Endothelial cell of umbilical vein (primary cell): ENCODE results near the gene MAP3K14. TPM values are rescaled to one million over a fixed set of nuclear protein-coding genes. Genes with fewer than 3 reads are reported as not detected.

Experiments
- BruUV-seq: library from RNA; stranded (reverse); fragments of 400-500 nt; replicated peaks from 2 replicates; lab custom pipeline; 2021; lab: Mats Ljungman, UMichigan
- CTCF ChIA-PET: fragments of 300-600, 350-600 bp; sonication (Branson Sonifier 250); formaldehyde crosslinking; loops from one replicate; lab custom pipeline; 2021; ENCODE audit warnings: antibody characterized with exemption, inconsistent platforms; lab: Charles Lee
- POLR2A ChIA-PET: fragments of 300-600, 350-600 bp; sonication (Branson Sonifier 250); formaldehyde crosslinking; loops from one replicate; lab custom pipeline; 2021; ENCODE audit warnings: antibody characterized with exemption, inconsistent platforms; lab: Charles Lee
- DNase-seq: peaks from one replicate; pipeline ENCODE4 v3.0.0-alpha.2; 2011; ENCODE audit warnings: low read depth, low spot score
- FAIRE-seq: peaks from 2 replicates; lab custom pipeline; 2011; peaks lifted over from hg19 to GRCh38; lab: Jason Lieb, UNC
- H2AFZ ChIP-seq: 2 replicates; pipeline ENCODE4 v1.6.0; 2012; ENCODE audit warnings: low read depth, low read length, control low read depth, inconsistent platforms
- H3K27ac ChIP-seq: 2 replicates; pipeline ENCODE4 v1.5.1; 2011; ENCODE audit warnings: low read depth, mild to moderate bottlenecking, control low read depth, low read length, moderate library complexity; ENCODE audit not compliant: insufficient read depth
- H3K27me3 ChIP-seq, 2 experiments: 2 replicates each; pipeline versions ENCODE4 v1.6.0 to v1.6.1; 2011; ENCODE audit warnings: low read length in 2 of 2, mixed read lengths in 1 of 2; ENCODE audit not compliant: control insufficient read depth in 2 of 2, insufficient read depth in 2 of 2
- H3K36me3 ChIP-seq, 2 experiments: 2 replicates in 1 of 2; 3 replicates in 1 of 2; pipeline ENCODE4 v1.5.1; 2011; ENCODE audit warnings: low read length in 2 of 2, mild to moderate bottlenecking in 1 of 2, moderate library complexity in 1 of 2; ENCODE audit not compliant: control insufficient read depth in 2 of 2, insufficient read depth in 2 of 2; ENCODE audit errors: extremely low read depth in 1 of 2
- H3K4me1 ChIP-seq: 3 replicates; pipeline ENCODE4 v1.5.1; 2011; ENCODE audit warnings: mild to moderate bottlenecking, low read length; ENCODE audit not compliant: control insufficient read depth, insufficient read depth; ENCODE audit errors: extremely low read depth
- H3K4me2 ChIP-seq: 2 replicates; pipeline ENCODE4 v1.6.1; 2011; ENCODE audit warnings: low read length, control low read depth, mixed read lengths; ENCODE audit not compliant: insufficient read depth
- H3K4me3 ChIP-seq, 3 experiments: fragments of 200-600 bp in 1 of 3; sonication (generic), shearing (Covaris generic) in 1 of 3; replicated peaks in 1 of 3; 2 replicates each; pipeline ENCODE4 v1.5.1; 2011 to 2016; ENCODE audit warnings: control low read depth in 3 of 3, low read length in 3 of 3, mild to moderate bottlenecking in 2 of 3, inconsistent platforms in 1 of 3, low read depth in 1 of 3, moderate library complexity in 1 of 3; ENCODE audit not compliant: insufficient read depth in 1 of 3
- H3K79me2 ChIP-seq: 2 replicates; pipeline ENCODE4 v1.6.0; 2012; ENCODE audit warnings: low read length, inconsistent platforms; ENCODE audit not compliant: control insufficient read depth, insufficient read depth
- H3K9ac ChIP-seq: replicated peaks from 2 replicates; pipeline ENCODE3; 2011; ENCODE audit warnings: low read length, control low read depth; ENCODE audit not compliant: insufficient read depth; ENCODE audit errors: extremely low read depth
- H3K9me1 ChIP-seq: replicated peaks from 3 replicates; pipeline ENCODE4 v1.6.0; 2011; ENCODE audit warnings: mild to moderate bottlenecking, low read length; ENCODE audit not compliant: control insufficient read depth, insufficient read depth; ENCODE audit errors: extremely low read depth
- H3K9me3 ChIP-seq: replicated peaks from 2 replicates; pipeline ENCODE4 v1.5.1; 2012; ENCODE audit warnings: low read length, inconsistent platforms; ENCODE audit not compliant: control insufficient read depth, insufficient read depth
- H4K20me1 ChIP-seq: replicated peaks from 2 replicates; pipeline ENCODE3; 2011; ENCODE audit warnings: mild to moderate bottlenecking, low read length; ENCODE audit not compliant: control insufficient read depth, insufficient read depth; ENCODE audit errors: extremely low read depth
- EZH2 ChIP-seq: IDR thresholded peaks from 2 replicates; pipeline ENCODE4 v1.6.1; 2012; ENCODE audit warnings: borderline replicate concordance, low read depth, mild to moderate bottlenecking, moderate library complexity, low read length, inconsistent platforms; ENCODE audit not compliant: severe bottlenecking
- FOS ChIP-seq: IDR thresholded peaks from 2 replicates; pipeline ENCODE4 v1.6.1; 2011; ENCODE audit warnings: mild to moderate bottlenecking, low read length, moderate library complexity, borderline replicate concordance; ENCODE audit not compliant: insufficient read depth
- JUN ChIP-seq: IDR thresholded peaks from 2 replicates; pipeline ENCODE4 v1.6.1; 2011; ENCODE audit warnings: borderline replicate concordance, low read depth; ENCODE audit not compliant: insufficient read length, insufficient read depth
- dilution Hi-C: fragments of 300-500 bp; cut with MboI; formaldehyde crosslinking; loops from one replicate; pipeline ENCODE4 v1.15.0; 2019; ENCODE audit warnings: low sequenced_read_pairs; ENCODE audit not compliant: extremely low pct_ligation_motif_present
- intact Hi-C: fragments of 100-400 bp; cut with micrococcal nuclease; formaldehyde crosslinking; loops from one replicate; pipeline ENCODE4 v1.10.0; 2022
- polyA plus RNA-seq, 4 experiments: library from polyadenylated mRNA; depleted of rRNA in 3 of 4; stranded (reverse) in 3 of 4; unstranded in 1 of 4; fragments of >200 nt; gene quantifications; 2 replicates each; pipeline versions ENCODE4 v1.2.1 to v1.2.3, GENCODE V29; 2011 to 2012; ENCODE audit warnings: missing spikeins in 1 of 4
- total RNA-seq: library from RNA; stranded (reverse); gene quantifications from 2 replicates; pipeline ENCODE4 v1.2.3, GENCODE V29; 2021
- TF ChIP-seq, protein P1 (sequence below), 2 donors: IDR thresholded peaks; 1 replicate in 1 of 2; 2 replicates in 1 of 2; pipeline ENCODE4 v1.5.1; 2011; ENCODE audit warnings: low read length in 2 of 2, mild to moderate bottlenecking in 2 of 2, moderate library complexity in 2 of 2, control low read depth in 1 of 2, inconsistent platforms in 1 of 2, low read depth in 1 of 2; ENCODE audit not compliant: insufficient read depth in 1 of 2; ENCODE audit errors: extremely low read depth in 1 of 2

Gene MAP3K14
- total and polyA plus RNA-seq, 2 donors (not counting 3 experiments of a cell fraction or from before 2014, with no cell fraction given): 5.4 to 9.8 TPM

DNA sequence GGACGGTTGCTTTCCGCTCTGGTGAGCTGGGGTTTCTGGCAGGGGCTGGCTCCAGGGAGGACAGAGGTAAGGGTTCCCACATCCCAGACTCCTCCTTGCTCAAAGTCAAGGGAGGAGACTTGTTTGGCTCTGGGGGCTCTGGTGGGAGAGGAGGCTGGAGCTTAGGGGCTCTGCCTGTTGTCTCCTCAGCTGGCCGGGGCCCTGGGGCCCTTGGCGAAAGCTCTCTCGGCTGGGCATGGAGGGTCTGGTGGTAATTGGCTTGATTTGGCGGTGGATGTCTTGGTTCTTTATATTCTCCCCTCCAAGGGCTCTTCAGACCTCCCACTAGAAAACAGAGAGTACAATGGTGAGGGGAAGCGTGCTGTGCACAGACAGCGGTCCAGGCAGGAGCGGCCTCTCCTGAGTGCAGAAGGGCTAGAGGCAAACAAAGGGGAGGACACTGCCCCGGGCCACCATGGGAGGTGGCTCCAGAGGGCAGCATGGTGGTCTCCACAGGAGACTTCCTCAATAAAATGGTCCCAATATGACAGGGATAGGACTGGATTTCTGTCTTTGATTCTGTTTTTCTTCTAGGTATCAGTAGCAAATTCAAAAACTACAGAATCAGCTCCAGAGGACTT is 49.3 kb downstream of the MAP3K14 start:
- no peak overlapping the region for H3K9ac ChIP-seq
- H3K36me3 ChIP-seq: peaks cover 11 to 59% of the 10 kb centered on the region in 2 experiments
- H3K9me1 ChIP-seq: no peaks in the 10 kb centered on the region
- H3K27me3 ChIP-seq: no peaks in the 10 kb centered on the region
- no peak overlapping the region for H3K27ac ChIP-seq
- FAIRE-seq: no peak
- H3K4me3 ChIP-seq: no peak overlapping the region
- DNase-seq: no peak
- intact Hi-C loops (no loop called here), dilution Hi-C loops (no loop called here)
- H3K4me1 ChIP-seq: no peaks in the 10 kb centered on the region
- ChIA-PET CTCF (interaction anchor here (0.8 to 3.6 kb wide), 5 partner anchors 10 to 132 kb away, joined by 3 to 15 read pairs (median 4); partner anchors contain the start of gene ACBD4), POLR2A (no interaction called here)
- no peak overlapping the region for H2AFZ ChIP-seq
- H4K20me1 ChIP-seq: no peaks in the 10 kb centered on the region
- no peaks in the 10 kb centered on the region for H3K79me2 ChIP-seq
- BruUV-seq: no TSS peak
- no peak overlapping the region for H3K4me2 ChIP-seq
- H3K9me3 ChIP-seq: no peaks in the 10 kb centered on the region
- TF ChIP-seq, protein P1, sequence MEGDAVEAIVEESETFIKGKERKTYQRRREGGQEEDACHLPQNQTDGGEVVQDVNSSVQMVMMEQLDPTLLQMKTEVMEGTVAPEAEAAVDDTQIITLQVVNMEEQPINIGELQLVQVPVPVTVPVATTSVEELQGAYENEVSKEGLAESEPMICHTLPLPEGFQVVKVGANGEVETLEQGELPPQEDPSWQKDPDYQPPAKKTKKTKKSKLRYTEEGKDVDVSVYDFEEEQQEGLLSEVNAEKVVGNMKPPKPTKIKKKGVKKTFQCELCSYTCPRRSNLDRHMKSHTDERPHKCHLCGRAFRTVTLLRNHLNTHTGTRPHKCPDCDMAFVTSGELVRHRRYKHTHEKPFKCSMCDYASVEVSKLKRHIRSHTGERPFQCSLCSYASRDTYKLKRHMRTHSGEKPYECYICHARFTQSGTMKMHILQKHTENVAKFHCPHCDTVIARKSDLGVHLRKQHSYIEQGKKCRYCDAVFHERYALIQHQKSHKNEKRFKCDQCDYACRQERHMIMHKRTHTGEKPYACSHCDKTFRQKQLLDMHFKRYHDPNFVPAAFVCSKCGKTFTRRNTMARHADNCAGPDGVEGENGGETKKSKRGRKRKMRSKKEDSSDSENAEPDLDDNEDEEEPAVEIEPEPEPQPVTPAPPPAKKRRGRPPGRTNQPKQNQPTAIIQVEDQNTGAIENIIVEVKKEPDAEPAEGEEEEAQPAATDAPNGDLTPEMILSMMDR (IDR thresholded peaks at IDR 0.05; ENCODE audit: extremely low read depth in 1 of 2, insufficient read depth in 1 of 2, low read depth in 1 of 2, low read length in 2 of 2): no peak
- TF ChIP-seq FOS: no peak
- no peak for TF ChIP-seq EZH2
- no peak for TF ChIP-seq JUN
